Measurements from ENCODE around the gene ANXA8L1.
A peak's percentile ranks its signal among the peaks of the same experiment; 100 is the strongest.
"Not testable (repeated sequence)": the region's sequence is repeated elsewhere in the genome, so short reads cannot be mapped to it uniquely, and the experiment has no call there.

The ANXA8L1 gene

GRCh38 chr10:46375406-46375805 lies at the start of gene ANXA8L1:
Gene ANXA8L1, plus strand, starts transcription at chr10:46375776. Its CDS starts 76 bp downstream, at chr10:46375852.
- H3K9me3 Mint-ChIP-seq, H3K36me3 Mint-ChIP-seq, H3K27ac Mint-ChIP-seq, CTCF ChIA-PET, DNase-seq, H3K4me1 Mint-ChIP-seq, H3K27me3 Mint-ChIP-seq, H3K4me3 Mint-ChIP-seq: not testable (repeated sequence)

DNA sequence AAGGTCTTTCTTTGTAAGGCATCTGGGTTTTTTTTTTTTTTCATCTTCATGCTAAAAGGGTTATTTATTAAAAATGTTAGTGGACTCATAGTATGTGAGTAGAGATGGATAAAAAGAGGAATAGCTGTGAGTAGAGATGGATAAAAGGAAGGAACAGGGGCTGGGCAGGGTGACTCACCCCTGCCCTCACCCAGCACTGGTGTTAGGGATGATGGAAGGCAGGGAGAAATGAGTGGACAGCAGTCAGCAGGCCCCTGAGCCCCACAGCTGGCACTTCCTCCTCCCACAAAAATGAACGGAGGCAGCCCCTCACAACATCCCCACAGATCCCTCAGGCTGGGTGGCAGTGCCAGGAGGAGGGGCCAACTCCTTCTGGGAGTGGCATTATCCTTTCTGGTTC lies 49.5 kb upstream of the ANXA8L1 start:
- no peak for DNase-seq
- no peak overlapping the region for H3K27ac Mint-ChIP-seq
- H3K27me3 Mint-ChIP-seq = peaks cover 40% of the 10 kb centered on the region
- no peak overlapping the region for H3K4me3 Mint-ChIP-seq
- H3K36me3 Mint-ChIP-seq = no peaks in the 10 kb centered on the region
- no peaks in the 10 kb centered on the region for H3K9me3 Mint-ChIP-seq
- CTCF ChIA-PET = interaction anchor here (0.9 to 1.5 kb wide), 4 partner anchors 27 to 98 kb away, joined by 3 to 4 read pairs (median 4); no protein-coding TSS in a partner anchor
- no peaks in the 10 kb centered on the region for H3K4me1 Mint-ChIP-seq

DNA sequence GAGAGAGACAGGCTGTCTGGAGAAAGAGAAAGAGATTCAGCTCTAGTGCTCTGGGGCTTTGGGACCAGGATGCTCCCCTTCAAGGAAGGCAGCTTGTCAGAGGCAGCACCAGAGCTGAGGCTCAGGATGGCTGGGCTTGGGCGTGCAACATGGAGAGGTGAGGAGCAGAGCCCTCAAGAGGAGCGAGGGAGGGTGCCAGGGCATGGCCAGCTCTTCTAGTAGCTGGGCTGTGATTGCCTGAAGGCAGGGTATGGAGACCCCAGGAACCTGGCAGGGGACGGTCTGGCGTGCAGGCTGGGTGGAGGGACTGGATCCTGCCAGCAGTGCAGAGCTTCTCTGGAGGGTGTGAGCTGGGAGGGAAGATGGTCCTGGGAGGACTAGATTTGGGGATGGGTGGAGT lies 48.6 kb upstream of the ANXA8L1 start:
- H3K9me3 Mint-ChIP-seq = no peaks in the 10 kb centered on the region
- CTCF ChIA-PET = no interaction called here
- H3K27me3 Mint-ChIP-seq = peaks cover 44% of the 10 kb centered on the region
- no peak overlapping the region for H3K4me3 Mint-ChIP-seq
- H3K36me3 Mint-ChIP-seq = no peaks in the 10 kb centered on the region
- no peak for DNase-seq
- peak overlapping the region; percentile 29 for H3K27ac Mint-ChIP-seq
- H3K4me1 Mint-ChIP-seq = no peaks in the 10 kb centered on the region

DNA sequence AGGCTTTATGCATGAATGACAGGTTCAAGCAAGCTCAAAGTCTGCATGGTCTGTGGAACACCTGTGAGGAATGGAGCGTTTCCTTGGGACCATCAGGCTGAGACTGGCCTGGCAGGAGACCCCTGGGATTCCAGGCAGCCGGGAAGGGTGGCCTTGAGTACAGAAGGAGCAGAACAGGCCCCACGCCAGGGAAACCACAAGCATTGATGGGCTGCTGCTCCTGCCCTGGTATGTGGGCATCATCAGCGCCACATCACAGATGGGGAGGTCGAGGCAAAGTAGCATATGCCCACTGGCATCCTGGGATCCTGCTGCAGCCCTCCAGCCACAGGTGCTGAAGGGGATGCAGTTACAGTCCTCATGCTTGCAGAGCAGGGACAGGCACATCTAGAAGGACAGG lies 47.9 kb upstream of the ANXA8L1 start:
- no peak overlapping the region for H3K4me3 Mint-ChIP-seq
- H3K36me3 Mint-ChIP-seq = no peaks in the 10 kb centered on the region
- peaks cover 48% of the 10 kb centered on the region for H3K27me3 Mint-ChIP-seq
- DNase-seq = no peak
- CTCF ChIA-PET = no interaction called here
- H3K4me1 Mint-ChIP-seq = no peaks in the 10 kb centered on the region
- no peaks in the 10 kb centered on the region for H3K9me3 Mint-ChIP-seq
- H3K27ac Mint-ChIP-seq = no peak overlapping the region

DNA sequence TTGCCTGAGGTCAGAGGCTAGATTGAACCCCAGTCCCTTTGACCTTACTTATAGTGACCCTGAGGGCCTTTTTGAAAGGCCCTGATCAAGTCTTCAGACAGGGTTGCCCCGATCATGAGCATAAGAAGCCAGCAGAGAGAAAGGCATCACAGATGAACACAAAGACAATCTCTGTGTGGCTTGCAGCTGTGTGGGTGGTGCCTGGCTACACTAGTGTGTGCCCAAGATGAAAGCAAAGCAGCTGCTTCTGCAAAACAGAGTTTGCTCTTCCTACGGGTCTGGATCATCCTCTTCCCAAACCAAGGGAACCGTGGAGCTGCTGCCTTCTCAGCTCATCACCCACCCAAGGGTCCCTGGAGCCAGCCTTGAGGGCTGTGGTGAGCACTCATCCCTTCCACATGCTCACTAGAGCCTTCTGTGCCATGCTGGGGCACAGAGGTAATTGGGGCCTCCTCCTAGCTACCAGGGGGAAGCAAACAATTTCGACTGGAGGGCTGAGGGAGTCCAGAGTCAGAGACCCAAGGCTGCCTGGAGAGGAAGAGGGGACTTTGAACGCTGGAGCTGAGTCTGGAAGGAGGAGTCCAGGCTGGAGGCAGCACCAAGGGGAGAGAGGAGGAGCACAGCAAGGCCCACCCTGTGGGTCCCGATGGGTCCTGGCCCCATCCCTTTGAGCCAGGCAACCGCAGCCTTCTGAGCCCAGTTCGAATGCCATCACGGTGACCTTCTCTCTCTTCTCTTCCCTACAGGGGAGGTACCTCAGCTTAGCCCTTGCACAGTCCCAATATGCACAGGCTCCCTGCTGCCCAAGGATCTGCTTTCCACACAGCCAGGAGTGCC lies 46.5 kb upstream of the ANXA8L1 start:
- DNase-seq = no peak
- Mint-ChIP-seq H3K27me3 (peaks cover 48% of the 10 kb centered on the region), H3K36me3 (no peaks in the 10 kb centered on the region), H3K27ac (no peak overlapping the region), H3K9me3 (no peaks in the 10 kb centered on the region), H3K4me3 (no peak overlapping the region), H3K4me1 (no peaks in the 10 kb centered on the region)
- CTCF ChIA-PET = no interaction called here

- CTCF ChIA-PET = no interaction called here
- Mint-ChIP-seq H3K36me3 (no peaks in the 10 kb centered on the region), H3K4me3 (no peak overlapping the region), H3K9me3 (no peaks in the 10 kb centered on the region), H3K4me1 (no peaks in the 10 kb centered on the region), H3K27ac (no peak overlapping the region), H3K27me3 (peaks cover 48% of the 10 kb centered on the region)
- no peak for DNase-seq
These were observed 45.9 kb upstream of the ANXA8L1 start for GRCh38 chr10:46329690-46330016.

DNA sequence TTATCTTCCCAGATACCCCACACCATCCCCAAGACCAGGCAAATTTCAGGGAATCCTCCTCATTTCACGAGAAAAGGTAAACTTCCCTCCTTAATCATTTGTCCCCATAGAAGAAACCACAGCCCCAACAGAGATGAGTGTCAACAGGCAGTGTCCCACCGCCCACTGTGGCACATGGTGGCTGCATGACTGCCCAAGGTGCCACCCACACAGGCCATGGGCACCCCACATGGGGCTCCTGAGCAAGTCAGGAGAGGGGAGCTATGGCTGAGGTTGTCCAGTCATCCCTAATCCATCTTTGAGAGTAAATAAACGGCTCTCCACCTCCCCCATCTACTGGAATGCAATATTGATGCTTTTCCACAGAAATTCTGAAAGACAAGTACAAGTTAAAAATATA lies 44.7 kb upstream of the ANXA8L1 start:
- Mint-ChIP-seq H3K4me3 (no peak overlapping the region), H3K9me3 (no peaks in the 10 kb centered on the region), H3K27ac (no peak overlapping the region), H3K4me1 (no peaks in the 10 kb centered on the region), H3K36me3 (no peaks in the 10 kb centered on the region), H3K27me3 (peaks cover 46% of the 10 kb centered on the region)
- DNase-seq = no peak
- CTCF ChIA-PET = interaction anchor here (1.3 kb wide), 1 partner anchor 101 kb away, joined by 3 read pairs; no protein-coding TSS in a partner anchor

- DNase-seq, CTCF ChIA-PET, H3K9me3 Mint-ChIP-seq, H3K4me1 Mint-ChIP-seq, H3K36me3 Mint-ChIP-seq, H3K4me3 Mint-ChIP-seq, H3K27ac Mint-ChIP-seq, H3K27me3 Mint-ChIP-seq: not testable (repeated sequence)
These were observed 10.1 kb upstream of the ANXA8L1 start for GRCh38 chr10:46365484-46365883.

- CTCF ChIA-PET, H3K9me3 Mint-ChIP-seq, H3K27ac Mint-ChIP-seq, H3K27me3 Mint-ChIP-seq, DNase-seq, H3K4me3 Mint-ChIP-seq, H3K36me3 Mint-ChIP-seq, H3K4me1 Mint-ChIP-seq: not testable (repeated sequence)
These were observed 8.4 kb upstream of the ANXA8L1 start for GRCh38 chr10:46367209-46367608.

DNA sequence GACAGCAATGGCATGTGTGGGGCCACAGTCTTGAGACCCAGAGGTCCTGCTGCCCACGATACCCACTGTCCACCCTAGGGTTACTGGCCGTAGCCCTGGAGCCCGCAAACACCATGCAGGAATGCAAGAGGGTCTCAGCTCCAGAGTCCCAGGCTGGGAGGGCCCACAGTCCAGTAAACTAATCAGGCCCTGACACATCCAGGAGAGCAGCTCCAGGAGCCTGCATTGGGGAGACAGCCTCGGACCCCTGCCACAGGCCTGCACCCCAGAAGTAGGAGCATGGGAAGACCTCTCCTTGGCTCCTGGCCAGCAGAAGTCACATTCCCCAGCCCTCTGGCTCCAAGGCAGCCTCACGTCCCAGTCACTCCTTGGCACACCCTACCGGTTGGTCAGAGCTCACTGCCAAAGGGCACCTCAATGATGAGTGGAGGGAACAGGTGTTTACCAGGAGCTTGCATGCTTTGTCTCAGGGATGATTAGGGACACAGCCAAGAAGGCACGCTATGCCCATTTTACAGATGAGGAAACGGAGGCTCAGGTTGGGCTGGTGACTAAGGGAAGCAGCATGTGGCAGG lies 7.8 kb upstream of the ANXA8L1 start:
- DNase-seq, H3K4me3 Mint-ChIP-seq, H3K4me1 Mint-ChIP-seq, H3K36me3 Mint-ChIP-seq, H3K9me3 Mint-ChIP-seq, H3K27ac Mint-ChIP-seq, CTCF ChIA-PET, H3K27me3 Mint-ChIP-seq: not testable (repeated sequence)

GRCh38 chr10:46368956-46369355 lies 6.6 kb upstream of the ANXA8L1 start:
- H3K27ac Mint-ChIP-seq, H3K4me3 Mint-ChIP-seq, H3K36me3 Mint-ChIP-seq, CTCF ChIA-PET, H3K4me1 Mint-ChIP-seq, H3K9me3 Mint-ChIP-seq, H3K27me3 Mint-ChIP-seq, DNase-seq: not testable (repeated sequence)

DNA sequence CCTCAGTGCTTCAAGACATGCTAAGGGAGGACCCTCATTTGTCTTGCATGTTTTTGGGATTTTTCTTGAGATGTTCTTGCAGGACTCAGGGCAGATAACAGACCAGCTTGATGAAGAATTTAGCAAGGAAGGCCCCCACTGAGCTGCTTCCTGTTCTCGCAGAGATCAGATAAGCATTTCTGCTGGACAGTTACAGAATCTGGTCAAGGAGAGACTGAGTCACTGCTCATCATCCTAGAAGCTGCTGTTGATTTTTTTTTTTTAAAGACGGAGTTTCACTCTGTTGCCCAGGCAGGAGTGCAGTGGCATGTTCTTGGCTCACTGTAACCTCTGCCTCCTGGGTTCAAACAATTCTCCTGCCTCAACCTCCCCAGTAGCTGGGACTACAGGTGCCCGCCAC lies 1.2 kb upstream of the ANXA8L1 start:
- CTCF ChIA-PET, H3K27ac Mint-ChIP-seq, H3K27me3 Mint-ChIP-seq, H3K4me3 Mint-ChIP-seq, H3K4me1 Mint-ChIP-seq, H3K9me3 Mint-ChIP-seq, DNase-seq, H3K36me3 Mint-ChIP-seq: not testable (repeated sequence)

- H3K4me1 Mint-ChIP-seq, DNase-seq, H3K27ac Mint-ChIP-seq, H3K27me3 Mint-ChIP-seq, H3K36me3 Mint-ChIP-seq, H3K4me3 Mint-ChIP-seq, H3K9me3 Mint-ChIP-seq, CTCF ChIA-PET: not testable (repeated sequence)
These were observed 1.4 kb downstream of the ANXA8L1 start for GRCh38 chr10:46377022-46377421.

DNA sequence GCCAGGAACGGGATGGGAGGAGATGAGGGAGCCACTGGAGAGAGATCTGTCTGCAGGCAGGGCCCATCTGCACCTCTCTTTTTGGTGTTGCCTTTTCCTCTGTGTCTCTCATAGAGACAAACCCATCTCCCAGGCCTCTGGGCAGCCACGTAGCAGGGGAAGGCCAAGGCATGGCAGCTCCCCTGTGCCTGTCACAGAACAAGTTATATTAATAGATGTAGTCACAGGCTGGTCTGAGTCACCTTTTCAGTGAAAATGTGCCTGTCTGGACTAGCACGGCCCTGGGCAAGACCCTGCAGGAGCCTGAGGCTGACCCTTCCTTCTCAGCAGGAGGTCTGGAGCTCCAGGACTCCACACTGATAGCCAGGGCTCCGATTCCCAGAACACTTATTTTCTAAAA lies 2.1 kb downstream of the ANXA8L1 start:
- H3K27ac Mint-ChIP-seq, H3K4me1 Mint-ChIP-seq, H3K27me3 Mint-ChIP-seq, H3K9me3 Mint-ChIP-seq, H3K4me3 Mint-ChIP-seq, H3K36me3 Mint-ChIP-seq, DNase-seq, CTCF ChIA-PET: not testable (repeated sequence)

DNA sequence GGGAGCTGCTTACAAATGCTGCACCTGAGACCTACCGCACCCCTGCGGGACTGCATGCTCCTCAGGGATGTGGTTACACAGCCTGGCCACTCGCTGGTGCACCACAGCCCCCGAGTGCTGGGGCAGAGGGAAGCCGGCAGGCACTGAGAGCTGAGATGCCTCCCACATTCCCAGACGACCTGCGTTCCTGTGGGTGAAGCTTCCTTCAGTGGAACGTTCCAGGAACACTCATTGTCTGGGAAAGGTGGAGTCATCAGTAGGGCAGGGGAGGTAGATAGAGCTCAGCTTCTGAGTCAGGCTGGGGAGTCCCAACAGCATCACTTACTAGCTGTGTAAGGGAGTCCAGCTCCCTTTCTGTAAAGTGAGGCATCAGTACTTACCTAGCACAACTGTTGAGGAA lies 2.5 kb downstream of the ANXA8L1 start:
- CTCF ChIA-PET, DNase-seq, H3K4me1 Mint-ChIP-seq, H3K36me3 Mint-ChIP-seq, H3K9me3 Mint-ChIP-seq, H3K4me3 Mint-ChIP-seq, H3K27ac Mint-ChIP-seq, H3K27me3 Mint-ChIP-seq: not testable (repeated sequence)

Measured in activated naive CD4-positive, alpha-beta T cell treated with anti-CD3 and anti-CD28 coated beads, Interleukin-2, amount 10 ng/mL, durations not matched to agents 7 days and 5 days (primary cell).